Measurements from ENCODE around the gene CLIP2. TPM values are rescaled to one million over a fixed set of nuclear protein-coding genes. Genes with fewer than 3 reads are reported as not detected.

The CLIP2 gene
- total RNA-seq, 2 donors from 2014 or later = 50.7 to 52.9 TPM

GRCh38 chr7:74365322-74366022 is 76.3 kb downstream of the CLIP2 start:
- no peak for ATAC-seq (ENCODE audit: insufficient number of reproducible peaks, low FRiP score, low read depth)
- H3K9me3 ChIP-seq = no peaks in the 10 kb centered on the region
- TF ChIP-seq, protein P1, sequence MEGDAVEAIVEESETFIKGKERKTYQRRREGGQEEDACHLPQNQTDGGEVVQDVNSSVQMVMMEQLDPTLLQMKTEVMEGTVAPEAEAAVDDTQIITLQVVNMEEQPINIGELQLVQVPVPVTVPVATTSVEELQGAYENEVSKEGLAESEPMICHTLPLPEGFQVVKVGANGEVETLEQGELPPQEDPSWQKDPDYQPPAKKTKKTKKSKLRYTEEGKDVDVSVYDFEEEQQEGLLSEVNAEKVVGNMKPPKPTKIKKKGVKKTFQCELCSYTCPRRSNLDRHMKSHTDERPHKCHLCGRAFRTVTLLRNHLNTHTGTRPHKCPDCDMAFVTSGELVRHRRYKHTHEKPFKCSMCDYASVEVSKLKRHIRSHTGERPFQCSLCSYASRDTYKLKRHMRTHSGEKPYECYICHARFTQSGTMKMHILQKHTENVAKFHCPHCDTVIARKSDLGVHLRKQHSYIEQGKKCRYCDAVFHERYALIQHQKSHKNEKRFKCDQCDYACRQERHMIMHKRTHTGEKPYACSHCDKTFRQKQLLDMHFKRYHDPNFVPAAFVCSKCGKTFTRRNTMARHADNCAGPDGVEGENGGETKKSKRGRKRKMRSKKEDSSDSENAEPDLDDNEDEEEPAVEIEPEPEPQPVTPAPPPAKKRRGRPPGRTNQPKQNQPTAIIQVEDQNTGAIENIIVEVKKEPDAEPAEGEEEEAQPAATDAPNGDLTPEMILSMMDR (IDR thresholded peaks at IDR 0.05) = no peak
- H3K4me3 ChIP-seq = no peak overlapping the region
- H3K36me3 ChIP-seq = peaks cover 15% of the 10 kb centered on the region
- no peaks in the 10 kb centered on the region for H3K27me3 ChIP-seq (replicated peaks; ENCODE audit: insufficient read depth)
- peak; percentile 17 for DNase-seq (ENCODE audit: low spot score)
- H3K27ac ChIP-seq = no peak overlapping the region
- H3K4me1 ChIP-seq (ENCODE audit: control insufficient read depth in 1 of 2, low read depth in 2 of 2) = no peaks in the 10 kb centered on the region

DNA sequence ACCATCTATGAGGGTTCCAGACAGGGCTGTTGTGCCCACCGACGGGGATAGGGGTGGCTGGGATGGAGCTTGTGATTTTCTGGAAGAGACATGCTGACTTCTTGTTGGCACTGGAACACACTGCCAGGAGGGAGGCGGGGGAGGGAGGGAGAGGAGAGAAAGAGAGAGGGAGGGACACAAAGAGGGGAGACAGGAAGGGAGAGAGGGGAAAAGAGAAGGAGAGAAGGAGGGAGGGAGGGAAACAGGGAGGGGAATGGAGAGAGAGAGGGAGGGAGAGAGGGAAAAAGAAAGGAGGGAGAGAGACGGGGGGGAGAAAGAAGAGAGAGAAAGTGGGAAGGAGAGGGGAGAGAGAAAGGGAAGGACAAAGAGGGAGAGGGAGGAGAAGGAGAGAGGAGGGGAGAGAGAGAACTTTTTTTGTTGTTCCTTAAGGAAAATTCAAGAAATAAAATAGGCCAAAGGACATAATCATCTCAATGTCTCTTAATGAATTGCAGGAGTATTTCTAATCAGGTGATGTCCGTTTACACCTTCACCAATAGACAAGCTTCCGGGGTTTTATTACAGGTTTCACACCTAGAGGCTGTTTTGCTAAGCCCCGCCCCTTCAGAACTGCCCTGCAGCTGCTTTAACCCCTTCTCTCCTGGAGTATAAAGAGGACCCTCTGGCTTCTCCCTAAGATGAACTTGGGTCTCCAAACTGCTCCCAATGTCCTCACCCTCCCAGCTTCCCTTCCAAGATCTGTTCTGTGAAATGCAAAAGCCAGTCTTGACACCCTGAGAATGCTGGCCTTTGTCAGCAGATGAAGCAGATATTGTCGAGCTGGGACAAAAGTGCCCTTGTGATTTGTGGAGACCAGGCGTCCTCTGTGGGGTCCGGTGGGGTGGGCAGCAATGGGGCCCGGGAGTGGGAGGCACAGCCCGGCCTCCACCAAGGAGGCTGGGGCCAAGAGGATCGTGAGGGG is 82.5 kb downstream of the CLIP2 start:
- Histone ChIP-seq H3K9me3 (no peaks in the 10 kb centered on the region), H3K27ac (peak overlapping the region; percentile 5 to 8), H3K27me3 (replicated peaks; ENCODE audit: insufficient read depth) (no peaks in the 10 kb centered on the region), H3K36me3 (peaks cover 10% of the 10 kb centered on the region), H3K4me3 (peak overlapping the region; percentile 45), H3K4me1 (ENCODE audit: control insufficient read depth in 1 of 2, low read depth in 2 of 2) (peaks cover 3 to 12% of the 10 kb centered on the region in 2 donors)
- DNase-seq (ENCODE audit: low spot score) (no peak), ATAC-seq (ENCODE audit: insufficient number of reproducible peaks, low FRiP score, low read depth) (no peak)
- TF ChIP-seq, protein P1 (IDR thresholded peaks at IDR 0.05) = no peak

GRCh38 chr7:74372511-74373111 is 83.4 kb downstream of the CLIP2 start:
- Histone ChIP-seq H3K4me3 (no peak overlapping the region), H3K36me3 (peaks cover 10% of the 10 kb centered on the region), H3K27ac (no peak overlapping the region), H3K9me3 (no peaks in the 10 kb centered on the region), H3K27me3 (replicated peaks; ENCODE audit: insufficient read depth) (no peaks in the 10 kb centered on the region), H3K4me1 (ENCODE audit: control insufficient read depth in 1 of 2, low read depth in 2 of 2) (peaks cover 3 to 12% of the 10 kb centered on the region in 2 donors)
- DNase-seq (ENCODE audit: low spot score) (no peak), ATAC-seq (ENCODE audit: insufficient number of reproducible peaks, low FRiP score, low read depth) (no peak)
- TF ChIP-seq, protein P1 (IDR thresholded peaks at IDR 0.05) = no peak

DNA sequence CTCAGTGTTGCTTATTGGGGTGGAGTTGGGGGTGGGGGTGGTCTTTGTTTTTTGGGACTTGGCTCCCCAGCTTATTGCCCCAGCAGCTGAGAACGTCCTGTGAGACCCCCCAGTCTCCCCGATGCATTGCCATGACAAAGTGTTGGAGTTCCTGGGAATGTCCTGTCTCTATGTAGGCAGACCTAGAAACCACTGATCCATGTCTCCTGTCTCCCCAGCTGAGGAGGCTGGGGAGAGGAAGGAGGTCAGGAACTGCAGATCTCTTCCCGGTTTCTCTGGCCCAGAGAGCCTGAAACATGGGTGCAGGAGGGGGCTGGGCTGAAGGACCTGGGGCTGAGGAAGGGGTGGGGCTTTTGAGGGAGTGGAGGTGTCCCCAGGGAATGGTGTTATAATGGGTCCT is 84.3 kb downstream of the CLIP2 start:
- no peak for ATAC-seq (ENCODE audit: insufficient number of reproducible peaks, low FRiP score, low read depth)
- no peaks in the 10 kb centered on the region for H3K27me3 ChIP-seq (replicated peaks; ENCODE audit: insufficient read depth)
- TF ChIP-seq, protein P1 (IDR thresholded peaks at IDR 0.05) = no peak
- peaks cover 10% of the 10 kb centered on the region for H3K36me3 ChIP-seq
- H3K27ac ChIP-seq = no peak overlapping the region
- H3K9me3 ChIP-seq = no peaks in the 10 kb centered on the region
- H3K4me1 ChIP-seq (ENCODE audit: control insufficient read depth in 1 of 2, low read depth in 2 of 2) = peaks cover 3 to 12% of the 10 kb centered on the region in 2 donors
- H3K4me3 ChIP-seq = no peak overlapping the region
- DNase-seq (ENCODE audit: low spot score) = no peak

Measured in thoracic aorta (tissue), 2 donors.